ENCODE results near the gene KLF13.
"Not testable (repeated sequence)": the region's sequence is repeated elsewhere in the genome, so short reads cannot be mapped to it uniquely, and the experiment has no call there.

DNA sequence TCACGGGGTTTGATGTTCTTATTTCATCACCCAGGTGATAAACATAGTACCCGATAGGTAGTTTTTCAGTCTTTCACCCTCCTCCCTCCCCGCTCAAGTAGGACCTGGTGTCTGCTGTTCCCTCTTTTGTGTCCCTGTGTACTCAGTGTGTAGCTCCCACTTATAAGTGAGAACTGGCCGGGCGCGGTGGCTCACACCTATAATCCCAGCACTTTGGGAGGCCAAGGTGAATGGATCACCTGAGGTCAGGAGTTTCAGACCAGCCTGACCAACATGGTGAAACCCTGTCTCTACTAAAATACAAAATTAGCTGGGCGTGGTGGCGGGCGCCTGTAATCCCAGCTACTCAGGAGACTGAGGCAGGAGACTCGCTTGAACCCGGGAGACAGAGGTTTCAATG is 29.5 kb downstream of the KLF13 start:
- TF ChIP-seq, protein P1, sequence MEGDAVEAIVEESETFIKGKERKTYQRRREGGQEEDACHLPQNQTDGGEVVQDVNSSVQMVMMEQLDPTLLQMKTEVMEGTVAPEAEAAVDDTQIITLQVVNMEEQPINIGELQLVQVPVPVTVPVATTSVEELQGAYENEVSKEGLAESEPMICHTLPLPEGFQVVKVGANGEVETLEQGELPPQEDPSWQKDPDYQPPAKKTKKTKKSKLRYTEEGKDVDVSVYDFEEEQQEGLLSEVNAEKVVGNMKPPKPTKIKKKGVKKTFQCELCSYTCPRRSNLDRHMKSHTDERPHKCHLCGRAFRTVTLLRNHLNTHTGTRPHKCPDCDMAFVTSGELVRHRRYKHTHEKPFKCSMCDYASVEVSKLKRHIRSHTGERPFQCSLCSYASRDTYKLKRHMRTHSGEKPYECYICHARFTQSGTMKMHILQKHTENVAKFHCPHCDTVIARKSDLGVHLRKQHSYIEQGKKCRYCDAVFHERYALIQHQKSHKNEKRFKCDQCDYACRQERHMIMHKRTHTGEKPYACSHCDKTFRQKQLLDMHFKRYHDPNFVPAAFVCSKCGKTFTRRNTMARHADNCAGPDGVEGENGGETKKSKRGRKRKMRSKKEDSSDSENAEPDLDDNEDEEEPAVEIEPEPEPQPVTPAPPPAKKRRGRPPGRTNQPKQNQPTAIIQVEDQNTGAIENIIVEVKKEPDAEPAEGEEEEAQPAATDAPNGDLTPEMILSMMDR (conservative IDR thresholded peaks at IDR 0.05) = not testable (repeated sequence)
- not testable (repeated sequence) for TF ChIP-seq ZFX (IDR thresholded peaks at IDR 0.05)
